GM21529 (cell line): ENCODE results near the gene PRB2.
"Not testable (repeated sequence)": the region's sequence is repeated elsewhere in the genome, so short reads cannot be mapped to it uniquely, and the experiment has no call there.

ENCODE experiments used
- ATAC-seq: cut with Tn5 transposase; IDR thresholded peaks from one replicate; pipeline ENCODE4 v1.9.1; 2021; ENCODE audit not compliant: unreplicated experiment

Gene PRB2

GRCh38 chr12:11395467-11395866 lies at the start of gene PRB2:
Gene PRB2 (minus strand): TSS chr12:11395567. CDS start chr12:11395529, 38 bp downstream.
- not testable (repeated sequence) for ATAC-seq

GRCh38 chr12:11437966-11438365 lies 42.6 kb upstream of the PRB2 start:
- ATAC-seq, result no peak

- no peak for ATAC-seq
Measured at GRCh38 chr12:11433664-11434063, 38.3 kb upstream of the PRB2 start.

DNA sequence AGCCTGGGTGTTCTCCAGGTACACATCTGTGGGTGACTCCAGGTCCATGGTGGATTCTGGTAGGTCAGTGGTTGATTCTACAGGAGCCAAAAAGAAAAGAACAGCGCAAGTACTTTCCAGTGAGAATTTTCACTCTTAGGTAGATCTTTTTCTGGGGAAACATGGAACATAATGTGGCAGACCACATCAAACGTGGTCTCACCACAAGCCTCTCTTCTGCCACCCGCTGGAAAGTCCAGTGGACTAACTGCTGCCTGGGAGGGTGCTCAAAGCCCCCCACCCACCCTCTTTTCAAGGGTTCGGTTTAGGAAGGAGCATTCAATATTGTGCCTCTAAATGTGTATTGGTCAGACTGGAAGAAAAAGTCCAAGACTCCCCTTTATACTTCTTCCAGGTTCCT lies 36.1 kb upstream of the PRB2 start:
- ATAC-seq, result no peak

GRCh38 chr12:11427341-11427740 lies 32.0 kb upstream of the PRB2 start:
- no peak for ATAC-seq

GRCh38 chr12:11412731-11413130 lies 17.4 kb upstream of the PRB2 start:
- no peak for ATAC-seq

- ATAC-seq, result no peak
Measured at GRCh38 chr12:11408096-11408495, 12.7 kb upstream of the PRB2 start.

- no peak for ATAC-seq
Measured at GRCh38 chr12:11397366-11397765, 2.0 kb upstream of the PRB2 start.

- not testable (repeated sequence) for ATAC-seq
Measured at GRCh38 chr12:11391456-11391855, 3.9 kb downstream of the PRB2 start.

- not testable (repeated sequence) for ATAC-seq
Measured at GRCh38 chr12:11377420-11377819, 17.9 kb downstream of the PRB2 start.

GRCh38 chr12:11361151-11361550 lies 34.2 kb downstream of the PRB2 start:
- ATAC-seq, result no peak

- not testable (repeated sequence) for ATAC-seq
Measured at GRCh38 chr12:11360205-11360883, 35.0 kb downstream of the PRB2 start.

DNA sequence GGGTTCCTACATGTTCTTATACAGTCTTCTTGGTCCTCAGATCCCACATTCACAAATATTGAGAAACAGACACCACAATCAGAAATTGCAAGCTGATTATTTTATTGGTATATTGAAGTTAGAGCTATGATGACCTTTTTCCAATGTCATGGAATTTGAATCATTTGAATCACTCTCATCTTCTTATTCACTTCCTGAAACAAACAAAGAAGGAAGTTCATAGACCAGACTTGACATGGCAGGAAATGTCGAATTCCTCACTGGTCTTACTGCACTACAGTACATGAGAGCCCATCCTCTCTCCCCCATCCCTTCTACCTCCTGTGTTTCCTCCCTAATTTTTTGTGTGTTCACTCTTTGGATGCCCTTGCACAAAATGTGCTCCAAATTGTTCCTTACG lies 43.6 kb downstream of the PRB2 start:
- not testable (repeated sequence) for ATAC-seq

- ATAC-seq, result no peak
Measured at GRCh38 chr12:11348439-11348838, 46.9 kb downstream of the PRB2 start.

DNA sequence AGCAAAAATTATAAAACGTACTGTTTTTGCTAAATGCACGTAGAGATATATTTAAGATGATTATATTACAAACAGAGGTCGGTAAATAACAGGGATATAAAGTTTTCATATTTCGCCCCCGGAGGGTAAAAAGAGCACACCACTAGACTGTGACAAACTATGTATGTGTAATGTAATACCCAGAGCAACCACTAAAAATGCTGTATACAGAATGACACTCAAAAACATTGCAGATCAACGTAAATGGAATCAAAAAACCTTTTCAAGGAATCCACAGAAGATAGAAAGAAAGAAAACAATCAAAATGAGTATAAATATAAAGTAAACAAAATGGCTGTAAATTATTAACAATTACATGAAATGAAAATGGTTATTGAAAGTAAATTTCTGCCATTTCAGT lies 47.6 kb downstream of the PRB2 start:
- no peak for ATAC-seq

GRCh38 chr12:11344500-11344899 lies 50.9 kb downstream of the PRB2 start:
- ATAC-seq, result no peak
